ENCODE results near the gene FMO1.

DNA sequence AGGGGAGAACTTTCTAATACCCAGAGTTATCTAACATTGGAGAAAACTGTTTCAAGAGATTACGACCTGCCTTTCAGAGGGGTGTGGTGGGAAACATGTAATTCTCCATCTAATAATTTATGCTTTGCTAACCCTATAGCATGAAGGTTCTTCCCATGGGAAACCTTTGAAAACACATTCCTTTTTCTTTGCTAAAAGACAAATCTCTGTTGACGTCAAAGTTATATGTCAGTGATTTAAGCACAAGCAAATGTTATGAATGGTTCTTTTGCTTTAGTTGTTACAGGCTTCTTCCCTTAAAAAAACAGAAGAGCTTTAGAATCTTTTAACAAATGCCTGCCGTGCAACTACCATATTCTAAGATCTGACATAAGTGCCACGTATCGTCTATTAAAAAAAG, 44.0 kb upstream of the FMO1 start:
- TF ChIP-seq POLR2AphosphoS5 (IDR thresholded peaks at IDR 0.05) (no peak), POLR2A (IDR thresholded peaks at IDR 0.05) (no peak)
- TF ChIP-seq, protein P1, sequence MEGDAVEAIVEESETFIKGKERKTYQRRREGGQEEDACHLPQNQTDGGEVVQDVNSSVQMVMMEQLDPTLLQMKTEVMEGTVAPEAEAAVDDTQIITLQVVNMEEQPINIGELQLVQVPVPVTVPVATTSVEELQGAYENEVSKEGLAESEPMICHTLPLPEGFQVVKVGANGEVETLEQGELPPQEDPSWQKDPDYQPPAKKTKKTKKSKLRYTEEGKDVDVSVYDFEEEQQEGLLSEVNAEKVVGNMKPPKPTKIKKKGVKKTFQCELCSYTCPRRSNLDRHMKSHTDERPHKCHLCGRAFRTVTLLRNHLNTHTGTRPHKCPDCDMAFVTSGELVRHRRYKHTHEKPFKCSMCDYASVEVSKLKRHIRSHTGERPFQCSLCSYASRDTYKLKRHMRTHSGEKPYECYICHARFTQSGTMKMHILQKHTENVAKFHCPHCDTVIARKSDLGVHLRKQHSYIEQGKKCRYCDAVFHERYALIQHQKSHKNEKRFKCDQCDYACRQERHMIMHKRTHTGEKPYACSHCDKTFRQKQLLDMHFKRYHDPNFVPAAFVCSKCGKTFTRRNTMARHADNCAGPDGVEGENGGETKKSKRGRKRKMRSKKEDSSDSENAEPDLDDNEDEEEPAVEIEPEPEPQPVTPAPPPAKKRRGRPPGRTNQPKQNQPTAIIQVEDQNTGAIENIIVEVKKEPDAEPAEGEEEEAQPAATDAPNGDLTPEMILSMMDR (IDR thresholded peaks at IDR 0.05), result no peak

Measured in prostate gland (tissue), 2 donors.